CD14-positive monocyte (primary cell): ENCODE results near the gene PAQR5. TPM values are rescaled to one million over a fixed set of nuclear protein-coding genes. Genes with fewer than 3 reads are reported as not detected.
A peak's percentile ranks its signal among the peaks of the same experiment; 100 is the strongest.

ENCODE experiments used
- DNase-seq, 3 donors: peaks; one replicate each; pipeline ENCODE4 v3.0.0-alpha.2; 2011 to 2022
- H2AFZ ChIP-seq: 2 replicates; pipeline ENCODE4 v1.6.0; 2012; ENCODE audit warnings: mild to moderate bottlenecking, low read depth, low read length, inconsistent platforms; ENCODE audit not compliant: insufficient read depth, poor library complexity, severe bottlenecking
- H3K27ac ChIP-seq, 2 donors: 1 replicate in 1 of 2; 2 replicates in 1 of 2; pipeline ENCODE4 v1.5.1; 2012 to 2013; ENCODE audit warnings: low read length in 2 of 2, control low read depth in 1 of 2, inconsistent platforms in 1 of 2, low read depth in 1 of 2, mild to moderate bottlenecking in 1 of 2
- H3K27me3 ChIP-seq, 2 donors: one replicate each; pipeline versions ENCODE4 v1.6.0 to v1.6.1; 2011 to 2013; ENCODE audit warnings: low read length in 2 of 2; ENCODE audit not compliant: control insufficient read depth in 2 of 2, insufficient read depth in 2 of 2
- H3K36me3 ChIP-seq, 2 donors: replicated peaks in 1 of 2; 1 replicate in 1 of 2; 2 replicates in 1 of 2; pipeline versions ENCODE4 v1.5.1 to v1.6.1; 2012 to 2013; ENCODE audit warnings: low read length in 2 of 2, control low read depth in 1 of 2, inconsistent platforms in 1 of 2, mild to moderate bottlenecking in 1 of 2; ENCODE audit not compliant: insufficient read depth in 2 of 2, control insufficient read depth in 1 of 2
- H3K4me1 ChIP-seq, 2 donors: 1 replicate in 1 of 2; 2 replicates in 1 of 2; pipeline versions ENCODE4 v1.5.1 to v1.6.1; 2012 to 2013; ENCODE audit warnings: low read length in 2 of 2, control low read depth in 1 of 2, inconsistent platforms in 1 of 2, mild to moderate bottlenecking in 1 of 2, moderate library complexity in 1 of 2; ENCODE audit not compliant: insufficient read depth in 2 of 2, control insufficient read depth in 1 of 2
- H3K4me2 ChIP-seq: replicated peaks from 2 replicates; pipeline ENCODE3; 2012; ENCODE audit warnings: low read length, moderate library complexity, mild to moderate bottlenecking; ENCODE audit not compliant: poor library complexity, severe bottlenecking; ENCODE audit errors: extremely low read depth
- H3K4me3 ChIP-seq, 3 experiments: fragments of 200-600 bp in 1 of 3; sonication (generic) in 1 of 3; replicated peaks in 1 of 3; 1 replicate in 2 of 3; 2 replicates in 1 of 3; pipeline ENCODE4 v1.5.1; 2011 to 2013; ENCODE audit warnings: low read length in 3 of 3, mild to moderate bottlenecking in 3 of 3, control low read depth in 2 of 3, low read depth in 2 of 3, inconsistent platforms in 1 of 3, moderate library complexity in 1 of 3
- H3K79me2 ChIP-seq: 2 replicates; pipeline ENCODE4 v1.6.0; 2012; ENCODE audit warnings: mild to moderate bottlenecking, control low read depth, inconsistent platforms, low read length, moderate library complexity; ENCODE audit not compliant: insufficient read depth
- H3K9ac ChIP-seq: 2 replicates; pipeline ENCODE4 v1.6.0; 2017; ENCODE audit warnings: low read length, mild to moderate bottlenecking; ENCODE audit not compliant: insufficient read depth, poor library complexity, severe bottlenecking
- H3K9me3 ChIP-seq, 2 donors: replicated peaks in 1 of 2; 1 replicate in 1 of 2; 2 replicates in 1 of 2; pipeline versions ENCODE4 v1.5.1 to v1.6.1; 2012 to 2013; ENCODE audit warnings: low read length in 2 of 2, control low read depth in 1 of 2; ENCODE audit not compliant: control insufficient read depth in 1 of 2, insufficient read depth in 1 of 2
- H4K20me1 ChIP-seq: 2 replicates; pipeline ENCODE4 v1.6.0; 2012; ENCODE audit warnings: mild to moderate bottlenecking, low read length, control low read depth, moderate library complexity; ENCODE audit not compliant: insufficient read depth
- H3K27ac Mint-ChIP-seq, 7 donors: one replicate each; pipeline ENCODE4 v1.8.0; 2020; ENCODE audit warnings: mild to moderate bottlenecking in 7 of 7, mixed read lengths in 7 of 7, moderate library complexity in 6 of 7, inconsistent platforms in 2 of 7
- H3K27me3 Mint-ChIP-seq, 3 donors: one replicate each; pipeline ENCODE4 v1.8.0; 2021 to 2022; ENCODE audit warnings: low read depth in 3 of 3, mild to moderate bottlenecking in 3 of 3, mixed read lengths in 3 of 3, moderate library complexity in 3 of 3, inconsistent platforms in 1 of 3
- H3K36me3 Mint-ChIP-seq, 2 donors: one replicate each; pipeline ENCODE4 v1.8.0; 2020; ENCODE audit warnings: mixed read lengths in 2 of 2, inconsistent platforms in 1 of 2, mild to moderate bottlenecking in 1 of 2
- H3K4me1 Mint-ChIP-seq: one replicate; pipeline ENCODE4 v1.8.0; 2020; ENCODE audit warnings: mild to moderate bottlenecking, mixed read lengths
- H3K4me3 Mint-ChIP-seq, 2 donors: one replicate each; pipeline ENCODE4 v1.8.0; 2020; ENCODE audit warnings: mild to moderate bottlenecking in 2 of 2, mixed read lengths in 2 of 2, moderate library complexity in 1 of 2
- H3K9me3 Mint-ChIP-seq, 7 donors: one replicate each; pipeline ENCODE4 v1.8.0; 2020 to 2022; ENCODE audit warnings: mixed read lengths in 7 of 7, mild to moderate bottlenecking in 6 of 7, moderate library complexity in 6 of 7, inconsistent platforms in 2 of 7
- WGBS: methylation state at CpG from one replicate; pipeline ENCODE4 v1.1.5; 2013; ENCODE audit warnings: missing lambda C conversion rate; ENCODE audit not compliant: insufficient coverage; 5-methylcytosine and 5-hydroxymethylcytosine counted together
- intact Hi-C, 2 donors: fragments of 100-400 bp; cut with micrococcal nuclease; formaldehyde crosslinking; loops; one replicate each; pipeline versions ENCODE4 v1.15.0 to v1.15.1; 2023
- polyA plus RNA-seq, 3 donors: library from polyadenylated mRNA; depleted of rRNA in 1 of 3; unstranded in 2 of 3; stranded (reverse) in 1 of 3; fragments of 300-500 nt in 2 of 3; fragments of >200 nt in 1 of 3; fragmentation: Illumina TruSeq in 2 of 3; gene quantifications; 1 replicate in 2 of 3; 2 replicates in 1 of 3; pipeline ENCODE4 v1.2.3, GENCODE V29; 2012 to 2021
- TF ChIP-seq, protein P1 (sequence below): fragments of 200-600 bp; IDR thresholded peaks from one replicate; pipeline ENCODE4 v1.8.0; 2022; ENCODE audit warnings: antibody characterized with exemption, mild to moderate bottlenecking

The PAQR5 gene
- polyA plus RNA-seq, 3 donors, result not detected

DNA sequence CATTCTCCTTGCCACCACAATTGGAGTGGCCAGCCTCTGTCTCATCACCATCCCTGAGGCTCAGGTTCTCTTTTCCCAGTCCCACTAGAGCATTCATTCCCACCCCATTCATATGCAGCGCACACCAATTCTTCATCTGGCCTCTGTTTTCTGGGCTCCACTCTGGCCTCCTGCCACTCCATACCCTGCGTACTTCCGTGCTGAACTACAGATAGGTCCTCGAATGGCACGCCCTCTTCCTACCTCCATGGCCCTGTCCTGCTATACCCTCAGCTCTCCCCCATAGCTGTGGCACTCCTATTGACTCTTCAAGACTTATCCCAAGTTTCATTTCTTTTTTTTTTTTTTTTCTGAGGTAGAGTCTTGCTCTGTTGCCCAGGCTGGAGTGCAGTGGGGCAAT lies 25.9 kb downstream of the PAQR5 start:
- no peaks in the 10 kb centered on the region for H3K36me3 Mint-ChIP-seq
- Histone ChIP-seq H2AFZ (no peak overlapping the region), H3K9me3 (peaks cover 10 to 13% of the 10 kb centered on the region in 2 donors), H3K4me3 (no peak overlapping the region), H3K79me2 (no peaks in the 10 kb centered on the region), H3K27me3 (no peaks in the 10 kb centered on the region), H3K27ac (no peak overlapping the region), H3K36me3 (no peaks in the 10 kb centered on the region), H3K4me1 (no peaks in the 10 kb centered on the region), H3K4me2 (no peak overlapping the region), H4K20me1 (no peaks in the 10 kb centered on the region), H3K9ac (no peak overlapping the region)
- TF ChIP-seq, protein P1, sequence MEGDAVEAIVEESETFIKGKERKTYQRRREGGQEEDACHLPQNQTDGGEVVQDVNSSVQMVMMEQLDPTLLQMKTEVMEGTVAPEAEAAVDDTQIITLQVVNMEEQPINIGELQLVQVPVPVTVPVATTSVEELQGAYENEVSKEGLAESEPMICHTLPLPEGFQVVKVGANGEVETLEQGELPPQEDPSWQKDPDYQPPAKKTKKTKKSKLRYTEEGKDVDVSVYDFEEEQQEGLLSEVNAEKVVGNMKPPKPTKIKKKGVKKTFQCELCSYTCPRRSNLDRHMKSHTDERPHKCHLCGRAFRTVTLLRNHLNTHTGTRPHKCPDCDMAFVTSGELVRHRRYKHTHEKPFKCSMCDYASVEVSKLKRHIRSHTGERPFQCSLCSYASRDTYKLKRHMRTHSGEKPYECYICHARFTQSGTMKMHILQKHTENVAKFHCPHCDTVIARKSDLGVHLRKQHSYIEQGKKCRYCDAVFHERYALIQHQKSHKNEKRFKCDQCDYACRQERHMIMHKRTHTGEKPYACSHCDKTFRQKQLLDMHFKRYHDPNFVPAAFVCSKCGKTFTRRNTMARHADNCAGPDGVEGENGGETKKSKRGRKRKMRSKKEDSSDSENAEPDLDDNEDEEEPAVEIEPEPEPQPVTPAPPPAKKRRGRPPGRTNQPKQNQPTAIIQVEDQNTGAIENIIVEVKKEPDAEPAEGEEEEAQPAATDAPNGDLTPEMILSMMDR, result no peak
- H3K4me3 Mint-ChIP-seq, result peak overlapping the region in 1 of 2 donors; percentile 16
- H3K9me3 Mint-ChIP-seq, result peaks cover 8 to 16% (median 12%) of the 10 kb centered on the region in 7 donors
- no peak overlapping the region for H3K27ac Mint-ChIP-seq
- peaks cover 20% of the 10 kb centered on the region for H3K4me1 Mint-ChIP-seq
- intact Hi-C loops, result no loop called here
- WGBS, result 100% methylated on average over 5 of the region's 5 CpGs
- no peak for DNase-seq
- peaks cover 3 to 8% (median 3%) of the 10 kb centered on the region in 3 donors for H3K27me3 Mint-ChIP-seq

DNA sequence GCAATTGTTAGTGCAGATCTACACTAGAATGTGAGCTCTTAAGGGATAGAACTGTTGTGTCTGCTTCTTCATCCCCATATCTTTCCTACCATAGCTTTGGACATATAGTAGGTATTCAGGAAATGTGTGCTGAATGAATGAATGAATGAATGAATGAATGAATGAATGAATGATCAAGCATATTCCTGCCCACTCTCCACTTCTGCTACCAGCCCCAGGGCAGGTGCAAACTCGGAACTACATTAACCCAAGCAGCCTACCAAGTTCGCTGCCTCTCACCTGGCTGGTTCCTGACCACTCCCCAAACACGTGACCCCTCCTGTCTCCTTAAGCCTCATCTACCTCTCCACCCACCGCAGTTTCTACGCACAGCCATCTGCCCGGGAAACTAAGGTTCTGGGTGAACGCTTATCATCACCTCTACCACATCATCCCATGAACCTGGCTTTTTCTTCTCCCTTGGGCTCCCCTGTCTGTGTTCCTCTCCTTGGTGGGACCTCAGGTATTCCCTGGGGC lies 26.8 kb downstream of the PAQR5 start:
- WGBS, result 95% methylated on average over 7 of the region's 7 CpGs
- TF ChIP-seq, protein P1, result no peak
- intact Hi-C loops, result no loop called here
- H3K9me3 ChIP-seq, result peaks cover 10 to 13% of the 10 kb centered on the region in 2 donors
- Mint-ChIP-seq H3K4me1 (peaks cover 13% of the 10 kb centered on the region), H3K27ac (no peak overlapping the region), H3K27me3 (peaks cover 2 to 8% (median 2%) of the 10 kb centered on the region in 3 donors), H3K36me3 (no peaks in the 10 kb centered on the region), H3K4me3 (no peak overlapping the region), H3K9me3 (peaks cover 8 to 16% (median 12%) of the 10 kb centered on the region in 7 donors)
- no peak overlapping the region for H3K4me3 ChIP-seq
- no peak overlapping the region for H3K9ac ChIP-seq
- no peaks in the 10 kb centered on the region for H4K20me1 ChIP-seq
- no peak overlapping the region for H2AFZ ChIP-seq
- no peaks in the 10 kb centered on the region for H3K36me3 ChIP-seq
- no peaks in the 10 kb centered on the region for H3K4me1 ChIP-seq
- H3K4me2 ChIP-seq, result no peak overlapping the region
- H3K79me2 ChIP-seq, result no peaks in the 10 kb centered on the region
- H3K27ac ChIP-seq, result no peak overlapping the region
- H3K27me3 ChIP-seq, result no peaks in the 10 kb centered on the region
- DNase-seq, result no peak
